Left ventricle myocardium inferior (tissue), 1 donor: ENCODE results near the gene SECTM1. TPM values are rescaled to one million over a fixed set of nuclear protein-coding genes. Genes with fewer than 3 reads are reported as not detected.

Source experiments
- DNase-seq: peaks from one replicate; pipeline ENCODE4 v3.0.0-alpha.2; 2020
- H3K27ac ChIP-seq: fragments of 200-600 bp; replicated peaks from 2 replicates; pipeline ENCODE4 v1.8.0; 2021
- H3K27me3 ChIP-seq: fragments of 200-600 bp; 2 replicates; pipeline ENCODE4 v1.8.0; 2021; ENCODE audit warnings: low read depth
- H3K36me3 ChIP-seq: fragments of 200-600 bp; 2 replicates; pipeline ENCODE4 v1.8.0; 2021
- H3K4me1 ChIP-seq: fragments of 200-600 bp; 2 replicates; pipeline ENCODE4 v1.8.0; 2021
- H3K4me3 ChIP-seq: fragments of 200-600 bp; 2 replicates; pipeline ENCODE4 v1.8.0; 2021; ENCODE audit warnings: mild to moderate bottlenecking, moderate library complexity
- H3K9me3 ChIP-seq: fragments of 200-600 bp; replicated peaks from 2 replicates; pipeline ENCODE4 v1.8.0; 2021
- CTCF ChIP-seq: fragments of 200-600 bp; IDR thresholded peaks from 2 replicates; pipeline ENCODE4 v1.8.0; 2021; ENCODE audit warnings: antibody characterized with exemption, mild to moderate bottlenecking, borderline replicate concordance
- intact Hi-C: fragments of 100-400 bp; cut with micrococcal nuclease; formaldehyde crosslinking; loops from one replicate; pipeline ENCODE4 v1.11.0; 2022
- total RNA-seq: library from RNA; stranded (reverse); fragmentation: NEBNext Ultra II Directional; extraction: Animal tissue kit (Norgen Biotek cat#: 25700); gene quantifications from one replicate; pipeline ENCODE4 v1.2.1, GENCODE V29; 2021
- donor health status: DM: no; HTN: yes; CAD: no; lungs with severe emphysema.

SECTM1 gene
- total RNA-seq, 1 donor from 2014 or later: 3.9 TPM

DNA sequence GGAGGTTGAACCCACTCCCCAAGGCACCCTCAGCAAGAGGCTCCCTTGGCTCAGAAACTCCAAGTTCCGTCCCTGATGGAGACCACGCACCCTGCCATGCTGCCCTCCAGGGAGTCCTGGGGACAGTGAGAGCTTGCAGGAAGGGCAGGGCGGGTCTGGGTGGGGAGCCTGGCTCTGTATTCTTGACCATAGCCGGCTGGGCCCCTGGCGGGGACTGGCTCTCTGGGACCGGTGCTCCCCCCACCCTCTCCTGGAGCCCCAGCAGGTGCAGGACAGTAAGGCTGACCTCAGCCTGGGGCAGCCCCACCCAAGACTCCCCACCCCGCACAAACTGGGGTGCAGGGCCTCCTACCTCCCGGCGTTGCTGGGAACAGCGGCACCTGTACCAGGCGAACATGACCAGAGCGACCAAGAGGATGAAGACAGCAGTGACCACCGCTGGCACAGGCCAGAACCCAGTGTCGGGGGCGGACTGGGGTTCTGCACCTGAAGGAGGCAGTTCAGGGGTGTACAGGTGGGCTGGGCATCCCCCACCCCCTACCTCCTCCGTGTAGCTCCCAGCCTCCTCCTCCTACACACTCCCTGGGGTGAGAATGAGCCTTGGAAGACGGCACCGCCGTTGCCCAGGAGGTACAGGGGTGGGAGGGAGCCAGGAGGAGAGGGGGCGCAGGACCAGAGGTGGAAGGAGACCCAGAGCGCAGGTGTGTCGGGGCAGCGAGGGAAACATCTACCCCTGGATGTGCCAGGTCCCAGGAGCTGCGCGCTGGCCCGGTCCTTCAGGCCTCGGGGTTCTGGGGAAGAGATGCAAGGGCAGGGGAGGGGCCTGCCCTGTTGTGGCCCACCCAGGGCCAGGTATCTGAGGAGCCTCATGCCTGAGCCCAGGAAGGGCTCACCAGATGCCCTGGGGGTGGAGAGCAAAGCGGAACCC lies 10.8 kb downstream of the SECTM1 start:
- no peaks in the 10 kb centered on the region for H3K36me3 ChIP-seq
- DNase-seq: no peak
- H3K4me3 ChIP-seq: no peak overlapping the region
- intact Hi-C loops: loop anchor here (10.0 kb wide), 1 partner anchor 88 kb away; no protein-coding TSS in a partner anchor
- H3K27ac ChIP-seq: no peak overlapping the region
- H3K27me3 ChIP-seq: peaks cover 28% of the 10 kb centered on the region
- peaks cover 10% of the 10 kb centered on the region for H3K4me1 ChIP-seq
- no peaks in the 10 kb centered on the region for H3K9me3 ChIP-seq
- TF ChIP-seq CTCF: no peak

DNA sequence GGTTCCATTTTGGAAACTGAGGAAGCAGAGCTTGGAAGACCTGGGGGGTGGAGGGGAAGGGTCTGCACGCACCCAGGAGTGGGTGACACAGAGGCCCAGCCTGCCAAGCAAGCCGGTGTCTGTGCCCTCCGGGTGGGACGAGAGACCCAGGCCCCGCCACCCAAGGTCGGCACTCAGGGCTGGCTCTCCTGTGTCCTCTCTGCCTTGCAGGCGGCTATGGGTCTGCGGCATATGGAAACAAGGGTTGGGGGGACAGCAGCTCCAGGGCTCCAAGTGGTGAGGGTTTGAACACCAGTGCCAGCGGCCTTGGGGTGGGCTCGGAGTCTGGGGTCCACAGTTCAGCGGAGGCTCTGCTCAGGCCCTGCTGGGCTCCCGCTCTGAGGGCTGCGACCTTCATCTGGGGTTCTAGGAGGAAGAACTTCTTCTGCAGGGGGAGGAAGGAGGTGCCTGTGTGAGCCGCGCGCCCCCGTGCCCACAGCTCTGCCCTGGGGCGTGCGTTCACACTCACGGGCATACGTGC lies 11.6 kb downstream of the SECTM1 start:
- no peaks in the 10 kb centered on the region for H3K9me3 ChIP-seq
- no peak for DNase-seq
- no peak overlapping the region for H3K4me3 ChIP-seq
- intact Hi-C loops: loop anchor here (10.0 kb wide), 1 partner anchor 87 kb away; no protein-coding TSS in a partner anchor
- H3K36me3 ChIP-seq: no peaks in the 10 kb centered on the region
- H3K4me1 ChIP-seq: peaks cover 10% of the 10 kb centered on the region
- no peak for TF ChIP-seq CTCF
- H3K27me3 ChIP-seq: peaks cover 24% of the 10 kb centered on the region
- no peak overlapping the region for H3K27ac ChIP-seq

GRCh38 chr17:82320956-82321927 lies 12.3 kb downstream of the SECTM1 start:
- Histone ChIP-seq H3K4me1 (peaks cover 11% of the 10 kb centered on the region), H3K9me3 (no peaks in the 10 kb centered on the region), H3K27me3 (peaks cover 27% of the 10 kb centered on the region), H3K36me3 (no peaks in the 10 kb centered on the region), H3K27ac (no peak overlapping the region), H3K4me3 (peak overlapping the region; percentile 32)
- intact Hi-C loops: loop anchor here (10.0 kb wide), 1 partner anchor 86 kb away; no protein-coding TSS in a partner anchor
- no peak for DNase-seq
- peak; percentile 91 for TF ChIP-seq CTCF

GRCh38 chr17:82320140-82320840 lies 13.3 kb downstream of the SECTM1 start:
- Histone ChIP-seq H3K4me1 (peaks cover 20% of the 10 kb centered on the region), H3K27me3 (peaks cover 36% of the 10 kb centered on the region), H3K27ac (no peak overlapping the region), H3K9me3 (no peaks in the 10 kb centered on the region), H3K4me3 (no peak overlapping the region), H3K36me3 (no peaks in the 10 kb centered on the region)
- DNase-seq: no peak
- TF ChIP-seq CTCF: no peak
- intact Hi-C loops: loop anchor here (10.0 kb wide), 1 partner anchor 85 kb away; no protein-coding TSS in a partner anchor
